ENCODE measurements around the gene DOCK4.

- no peak for TF ChIP-seq EZH2 (IDR thresholded peaks at IDR 0.05; ENCODE audit: borderline replicate concordance, low read length)
- no peak for TF ChIP-seq CTCF (conservative IDR thresholded peaks at IDR 0.05 in 1 of 2, IDR thresholded peaks at IDR 0.05 in 1 of 2; ENCODE audit: extremely low read depth in 1 of 2, insufficient read depth in 1 of 2, low read depth in 1 of 2, low read length in 2 of 2)
These were observed 434.6 kb downstream of the DOCK4 start for GRCh38 chr7:111771638-111772037.

Measured in mammary epithelial cell (primary cell).